ENCODE results near the gene MSX2.

MSX2 gene

DNA sequence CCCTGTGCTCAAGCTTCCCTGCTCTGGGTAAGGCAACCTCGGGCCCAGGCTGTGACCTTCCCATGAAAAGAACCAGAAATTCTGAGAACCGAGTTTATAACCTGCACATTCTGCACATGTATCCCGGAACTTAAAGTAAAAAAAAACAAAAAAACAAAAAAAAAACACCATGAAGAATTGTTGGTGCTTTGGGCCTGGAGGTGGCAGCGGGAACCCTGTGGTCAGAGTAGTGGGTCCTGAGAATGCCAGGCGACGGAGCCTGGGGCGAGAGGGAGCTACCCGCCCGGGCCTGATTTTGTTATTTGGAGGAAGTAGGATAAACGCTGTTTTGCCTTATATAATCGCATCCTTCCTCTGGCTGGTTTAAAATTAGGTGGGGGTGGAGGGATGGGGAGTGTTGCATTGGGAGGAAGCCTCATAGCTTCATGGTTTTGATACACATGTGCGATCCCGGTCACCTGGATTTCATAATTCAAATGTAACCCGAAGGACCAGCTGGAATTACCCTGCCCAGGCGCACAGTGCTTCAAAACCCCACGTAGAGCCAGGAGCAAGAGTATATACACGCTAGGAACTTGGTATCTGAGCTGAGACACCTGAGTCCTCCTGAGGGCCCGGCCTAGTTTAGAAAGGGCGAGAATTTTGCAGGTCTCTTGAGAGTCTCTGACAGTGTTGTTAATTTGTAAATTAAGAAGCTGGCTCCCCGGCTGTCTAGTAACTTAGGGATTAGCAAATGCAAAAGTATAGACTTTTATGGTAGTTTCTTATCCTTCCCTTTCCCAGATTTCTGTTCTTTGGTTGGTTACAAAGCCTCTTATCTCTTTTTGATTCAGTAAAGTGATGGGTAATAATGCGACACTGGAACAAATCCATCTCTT, 2.8 kb downstream of the MSX2 start:
- Histone ChIP-seq H3K27ac (no peak overlapping the region), H3K4me3 (no peak overlapping the region), H3K9me3 (no peaks in the 10 kb centered on the region), H3K36me3 (peaks cover 0 to 13% (median 5%) of the 10 kb centered on the region in 3 donors), H3K4me1 (peaks cover 0 to 19% (median 15%) of the 10 kb centered on the region in 4 donors), H3K27me3 (peaks cover 0 to 19% of the 10 kb centered on the region in 2 donors)
- no peak for DNase-seq
- no peak for TF ChIP-seq CTCF (IDR thresholded peaks at IDR 0.05)
- intact Hi-C loops (cut with DNase I; ENCODE audit: low total_unique reads): loop anchor here (10.0 kb wide), 1 partner anchor 182 kb away; no protein-coding TSS in a partner anchor

DNA sequence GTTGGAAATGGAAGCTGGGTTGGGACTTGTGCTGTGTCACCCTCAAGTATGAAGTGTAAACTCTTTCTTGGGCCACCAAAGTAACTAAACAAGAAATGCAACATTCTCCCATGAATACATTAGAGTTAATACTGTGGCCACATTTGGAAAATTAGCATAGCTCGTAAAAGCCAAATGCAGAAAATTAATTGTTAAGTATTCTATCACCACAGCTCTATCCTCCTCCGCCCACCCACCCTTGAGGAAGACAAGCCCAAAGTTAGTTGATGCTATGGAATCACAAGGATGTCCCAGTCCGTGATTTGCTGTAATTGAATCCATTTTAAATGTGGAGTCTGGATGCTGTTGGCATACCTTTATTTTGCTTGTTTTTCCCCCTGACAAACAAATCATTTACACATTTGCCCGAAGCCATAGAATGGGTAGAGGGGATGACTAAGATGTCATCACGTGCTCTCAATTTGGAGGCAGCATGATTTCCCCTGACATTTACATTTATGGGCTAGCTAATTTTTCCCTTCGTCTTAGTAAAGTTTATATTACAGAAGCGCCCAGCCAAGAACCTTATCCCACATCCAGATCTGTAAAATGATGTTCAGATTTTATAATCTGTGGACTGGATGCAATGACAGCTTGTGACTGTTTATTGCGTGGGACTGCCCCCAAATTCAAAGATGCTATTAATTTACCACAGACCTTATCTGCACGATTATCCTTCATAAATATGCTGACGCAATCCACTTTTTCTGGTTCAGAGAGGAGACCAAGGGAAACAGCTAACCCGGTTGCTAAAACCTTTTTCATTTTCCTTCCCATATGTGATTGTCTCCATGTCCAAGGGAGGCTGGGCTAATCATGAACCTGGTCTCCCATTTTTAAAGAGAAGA, 3.7 kb downstream of the MSX2 start:
- Histone ChIP-seq H3K27me3 (peaks cover 0 to 19% of the 10 kb centered on the region in 2 donors), H3K36me3 (peaks cover 0 to 13% (median 5%) of the 10 kb centered on the region in 3 donors), H3K9me3 (no peaks in the 10 kb centered on the region), H3K4me3 (no peak overlapping the region), H3K4me1 (peaks cover 0 to 19% (median 14%) of the 10 kb centered on the region in 4 donors), H3K27ac (no peak overlapping the region)
- DNase-seq: no peak
- no peak for TF ChIP-seq CTCF (IDR thresholded peaks at IDR 0.05)
- intact Hi-C loops (cut with DNase I; ENCODE audit: low total_unique reads): loop anchor here (10.0 kb wide), 1 partner anchor 183 kb away; no protein-coding TSS in a partner anchor

- peaks cover 0 to 18% (median 11%) of the 10 kb centered on the region in 4 donors for H3K4me1 ChIP-seq
- peaks cover 0 to 18% of the 10 kb centered on the region in 2 donors for H3K27me3 ChIP-seq
These were observed 4.8 kb downstream of the MSX2 start for GRCh38 chr5:174729075-174729680.

GRCh38 chr5:174731214-174732035, 7.0 kb downstream of the MSX2 start:
- peaks cover 0 to 13% (median 5%) of the 10 kb centered on the region in 3 donors for H3K36me3 ChIP-seq
- H3K4me3 ChIP-seq: no peak overlapping the region
- intact Hi-C loops (cut with DNase I; ENCODE audit: low total_unique reads): no loop called here
- H3K9me3 ChIP-seq: no peaks in the 10 kb centered on the region
- DNase-seq: no peak
- H3K27ac ChIP-seq: no peak overlapping the region
- peaks cover 0 to 41% of the 10 kb centered on the region in 2 donors for H3K27me3 ChIP-seq
- peaks cover 0 to 15% (median 5%) of the 10 kb centered on the region in 4 donors for H3K4me1 ChIP-seq
- no peak for TF ChIP-seq CTCF (IDR thresholded peaks at IDR 0.05)

More at GRCh38 chr5:174729075-174729680, 4.8 kb downstream of the MSX2 start:
- Histone ChIP-seq H3K9me3 (no peaks in the 10 kb centered on the region), H3K4me3 (no peak overlapping the region), H3K27ac (no peak overlapping the region), H3K36me3 (peaks cover 0 to 13% (median 5%) of the 10 kb centered on the region in 3 donors)
- intact Hi-C loops (cut with DNase I; ENCODE audit: low total_unique reads): loop anchor here (10.0 kb wide), 1 partner anchor 184 kb away; no protein-coding TSS in a partner anchor
- no peak for TF ChIP-seq CTCF (IDR thresholded peaks at IDR 0.05)
- DNase-seq: no peak
